ENCODE results near the gene CCDC24.

CCDC24 gene

DNA sequence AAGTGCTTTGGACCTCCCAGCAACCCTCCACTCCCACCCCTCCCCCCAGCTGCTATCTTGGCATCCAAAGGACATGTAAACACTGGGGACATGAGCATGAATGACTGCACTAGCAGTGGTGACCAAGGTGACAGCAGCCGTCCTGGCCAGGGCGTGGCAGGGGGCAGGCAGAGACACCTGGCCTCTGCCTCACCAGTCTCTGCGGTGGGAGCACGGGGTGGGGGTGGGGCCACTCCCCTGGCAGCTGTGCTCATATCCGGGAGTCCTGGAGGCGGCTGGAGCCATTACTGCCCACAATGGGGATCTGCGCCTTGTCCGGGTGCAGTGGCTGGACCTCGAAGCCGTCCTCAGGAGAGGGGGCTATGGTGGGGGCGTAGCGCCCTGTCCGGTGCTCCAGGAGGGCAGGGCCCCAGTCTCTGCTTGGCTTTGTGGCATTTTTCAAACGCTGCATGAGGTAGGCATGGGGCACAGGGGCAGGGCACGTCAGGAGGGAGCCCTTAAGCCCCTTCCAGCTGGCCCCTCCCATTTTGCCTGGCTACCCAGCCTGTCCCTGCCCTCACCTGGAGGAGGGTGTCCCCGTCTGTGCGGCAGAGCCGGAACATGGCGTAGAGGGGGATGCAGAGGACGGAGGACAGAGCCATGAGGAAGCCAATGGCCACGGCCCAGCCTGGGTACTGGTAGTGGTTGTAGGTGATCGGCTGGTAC is 6.0 kb downstream of the CCDC24 start:
- no peak for DNase-seq (ENCODE audit: low read depth in 2 of 2)

DNA sequence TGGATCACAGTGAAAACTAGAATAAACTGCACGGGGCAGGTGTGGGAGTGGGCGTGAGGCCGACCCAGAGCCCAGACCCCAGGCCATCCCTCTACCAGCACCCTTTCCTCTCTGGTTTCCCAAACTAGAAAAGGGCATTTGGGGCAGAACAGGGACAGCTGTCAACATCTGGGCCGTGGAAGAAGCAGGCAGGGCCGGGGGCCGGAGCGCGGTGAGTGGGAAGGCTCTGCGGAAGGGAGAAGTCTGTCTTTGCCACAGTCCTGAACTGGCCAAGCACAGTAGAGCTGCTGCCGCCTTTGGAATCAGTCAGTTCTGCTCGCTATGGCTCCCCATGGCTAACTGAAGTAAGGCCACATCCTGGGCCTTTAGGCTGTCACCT is 6.6 kb downstream of the CCDC24 start:
- DNase-seq (ENCODE audit: low read depth in 2 of 2), result no peak

DNA sequence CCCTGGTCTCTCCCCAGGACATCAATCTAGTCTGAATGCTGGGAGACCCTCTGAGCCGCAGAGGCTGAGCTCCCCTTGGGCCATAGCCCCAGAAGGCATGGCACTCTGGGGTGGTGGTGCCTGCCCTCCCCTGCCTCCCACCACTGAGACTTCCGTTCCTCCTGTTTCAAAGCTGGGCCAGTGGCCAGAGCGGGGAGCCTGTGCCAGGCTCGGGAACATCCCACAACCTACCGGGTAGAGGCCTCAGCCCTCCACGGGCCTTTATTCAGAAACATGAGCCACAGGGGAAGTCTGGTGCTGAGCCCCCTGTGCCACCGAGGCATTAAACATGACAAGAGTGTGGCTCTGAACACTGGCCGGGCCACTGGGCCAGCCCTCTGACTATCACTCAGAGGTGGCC is 8.1 kb downstream of the CCDC24 start:
- DNase-seq (ENCODE audit: low read depth in 2 of 2), result no peak

DNA sequence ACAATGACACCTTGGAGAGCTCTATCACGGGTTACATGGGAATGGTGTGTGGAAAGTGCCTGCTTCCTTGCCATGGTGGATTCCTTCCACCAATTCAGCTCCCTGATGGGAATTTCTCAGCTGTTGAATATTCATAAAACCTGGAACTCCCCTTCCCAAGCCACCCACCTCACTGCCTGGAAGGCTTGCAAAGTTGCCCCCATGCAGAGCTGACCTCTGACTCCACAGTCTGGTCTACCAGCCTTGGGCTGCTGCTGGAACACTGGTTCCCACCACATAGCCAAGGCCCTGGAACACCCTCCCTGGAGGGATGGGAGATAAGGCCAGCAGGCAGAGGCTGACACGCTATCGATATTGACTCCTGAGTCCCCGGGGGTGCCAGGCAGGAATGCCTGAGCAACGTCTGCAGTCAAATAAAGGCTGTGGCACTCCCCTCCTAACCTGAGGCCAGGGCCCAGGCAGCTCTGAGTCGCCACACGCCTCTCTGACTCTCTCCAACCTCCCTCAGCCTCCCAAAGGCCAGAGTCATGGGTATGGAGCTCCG is 8.8 kb downstream of the CCDC24 start:
- DNase-seq (ENCODE audit: low read depth in 2 of 2), result no peak

DNA sequence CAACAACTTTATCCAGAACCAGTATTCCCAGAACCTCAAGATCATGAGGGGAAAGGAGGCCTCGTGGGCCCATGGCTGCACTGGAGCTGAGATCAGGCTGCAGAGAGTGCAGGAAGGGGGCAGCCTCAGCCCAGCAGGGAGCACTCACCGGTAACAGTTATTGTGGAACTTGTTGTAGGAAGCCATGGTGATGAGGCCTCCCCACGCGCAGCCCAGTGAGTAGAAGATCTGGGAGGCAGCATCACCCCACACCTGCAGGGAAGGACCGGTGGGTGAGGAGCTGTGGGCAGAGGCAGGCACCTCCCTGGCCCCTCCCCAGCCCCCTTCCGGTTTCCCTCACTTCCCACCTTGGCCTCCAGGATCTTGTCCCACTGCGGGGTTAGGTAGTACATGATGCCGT is 10.8 kb downstream of the CCDC24 start:
- DNase-seq (ENCODE audit: low read depth in 2 of 2), result no peak

DNA sequence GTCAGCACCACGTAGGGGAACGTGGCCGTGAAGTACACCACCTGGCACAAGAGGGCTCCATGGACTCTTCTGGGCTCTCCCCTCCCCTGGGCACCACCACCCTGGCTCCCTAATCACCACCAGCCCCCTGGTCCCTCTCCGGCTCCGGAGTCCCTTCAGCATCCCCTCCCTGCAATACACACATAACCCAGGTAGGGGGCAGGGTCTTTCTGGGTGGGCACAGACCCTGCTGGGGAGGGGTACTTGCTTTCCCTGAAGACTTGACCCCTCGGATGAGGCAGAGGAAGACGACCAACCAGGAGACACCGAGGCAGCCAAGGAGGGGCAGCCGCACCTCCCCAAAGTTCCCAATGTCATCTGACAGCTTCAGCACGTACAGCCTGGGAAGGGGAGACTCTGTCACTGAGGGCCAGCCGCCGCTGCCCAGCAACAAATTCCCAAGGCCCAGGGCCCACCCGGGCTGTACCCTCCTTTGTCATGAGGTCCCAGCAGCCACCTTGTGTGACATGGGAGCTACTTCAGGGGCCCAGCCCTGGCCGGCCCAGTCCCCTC is 11.3 kb downstream of the CCDC24 start:
- no peak for DNase-seq (ENCODE audit: low read depth in 2 of 2)

DNA sequence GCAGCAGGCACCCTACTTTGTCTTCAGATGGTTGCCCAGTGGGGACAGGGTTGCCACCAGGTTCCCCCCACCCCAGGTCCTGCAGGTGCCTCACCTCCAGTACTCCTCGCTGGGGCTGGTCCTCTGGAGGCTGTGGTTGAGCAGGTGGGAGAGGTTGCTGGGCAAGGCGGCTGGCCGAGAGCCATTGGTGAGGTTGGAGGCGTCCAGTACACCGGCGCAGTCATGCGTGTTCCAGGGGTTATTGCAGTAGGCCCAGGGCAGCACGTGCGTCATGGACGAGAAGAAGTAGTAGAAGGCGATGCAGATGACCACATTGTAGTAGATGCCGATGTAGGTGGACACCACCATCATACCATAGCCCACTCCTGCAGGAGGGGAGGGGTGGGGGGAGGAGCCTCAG is 16.9 kb downstream of the CCDC24 start:
- no peak for DNase-seq (ENCODE audit: low read depth in 2 of 2)

DNA sequence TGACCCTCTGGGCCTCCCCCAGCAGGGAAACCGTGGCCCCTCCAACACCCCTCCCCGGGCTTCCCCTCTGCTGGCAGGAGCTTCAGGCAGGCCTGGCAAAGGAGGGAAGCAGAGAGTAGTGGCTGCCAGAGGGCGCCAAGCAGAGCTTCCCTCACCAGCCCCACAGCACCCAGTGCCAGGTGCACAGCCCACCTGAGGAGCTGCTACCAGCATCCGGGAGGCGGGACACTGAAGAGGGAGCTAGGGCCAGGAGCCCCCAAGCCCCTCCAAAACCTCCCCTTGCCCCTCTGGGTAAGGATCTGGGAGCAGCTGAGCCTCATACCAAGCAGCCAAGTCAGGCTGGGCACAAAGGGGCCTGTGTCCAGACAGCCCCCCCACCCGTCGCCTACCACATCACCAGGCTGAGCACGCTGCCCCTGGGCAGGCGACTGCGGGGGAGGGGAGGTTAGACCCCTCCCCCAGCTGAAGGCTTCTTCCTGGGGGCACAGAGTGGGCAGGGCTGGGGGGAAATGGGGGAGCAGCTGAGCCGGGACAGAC is 19.6 kb downstream of the CCDC24 start:
- DNase-seq (ENCODE audit: low read depth in 2 of 2), result no peak

DNA sequence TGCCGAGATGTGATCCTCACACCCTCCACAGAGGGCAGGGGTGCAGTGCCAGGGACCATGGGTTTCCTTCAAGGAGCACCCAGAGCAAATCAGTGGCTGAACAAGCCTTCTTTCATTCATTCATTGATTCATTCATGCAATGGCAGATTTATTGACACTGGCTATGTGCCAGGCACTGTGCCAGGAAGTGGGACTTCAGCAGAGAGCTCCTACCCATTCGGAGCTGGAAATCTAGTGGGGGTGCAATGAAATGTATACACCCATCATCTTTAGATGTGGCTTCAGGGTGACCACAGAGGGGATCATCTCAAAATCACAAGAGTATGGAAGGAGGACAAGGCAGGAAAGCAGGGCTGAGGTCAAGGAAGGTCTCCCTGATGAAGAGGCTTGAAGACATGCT is 21.0 kb downstream of the CCDC24 start:
- no peak for DNase-seq (ENCODE audit: low read depth in 2 of 2)

DNA sequence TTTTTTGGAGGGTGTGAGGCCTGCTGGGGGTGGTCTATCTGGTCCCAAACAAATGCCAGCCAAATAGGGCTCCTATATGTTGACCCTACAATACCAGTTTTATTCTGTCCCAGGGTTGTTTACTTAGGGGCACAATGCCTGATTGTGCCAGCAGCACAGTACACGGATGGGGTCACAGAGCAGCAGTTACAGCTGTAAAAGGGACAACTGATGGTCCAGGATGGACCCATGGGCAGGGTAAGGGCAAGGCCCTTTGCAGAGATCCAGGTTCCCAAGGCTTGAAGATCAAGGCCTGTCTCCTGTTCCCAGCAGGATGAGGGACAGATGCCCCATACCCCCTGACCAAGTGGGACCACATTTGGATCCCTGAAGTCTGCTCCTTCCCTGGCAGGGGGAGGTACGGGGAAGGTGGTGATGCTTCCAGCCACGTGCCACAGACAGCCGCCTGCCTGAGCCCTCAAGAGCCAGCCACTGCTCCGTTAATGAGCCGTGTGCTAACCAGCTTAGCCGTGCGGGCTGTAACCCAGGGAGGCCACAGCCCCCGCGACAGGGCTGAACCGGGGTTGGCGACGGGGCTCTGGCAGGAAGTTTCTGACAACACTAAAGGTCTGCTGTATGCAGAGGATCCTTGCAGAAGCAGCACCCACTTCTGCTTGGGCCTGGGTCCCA is 21.7 kb downstream of the CCDC24 start:
- no peak for DNase-seq (ENCODE audit: low read depth in 2 of 2)

DNA sequence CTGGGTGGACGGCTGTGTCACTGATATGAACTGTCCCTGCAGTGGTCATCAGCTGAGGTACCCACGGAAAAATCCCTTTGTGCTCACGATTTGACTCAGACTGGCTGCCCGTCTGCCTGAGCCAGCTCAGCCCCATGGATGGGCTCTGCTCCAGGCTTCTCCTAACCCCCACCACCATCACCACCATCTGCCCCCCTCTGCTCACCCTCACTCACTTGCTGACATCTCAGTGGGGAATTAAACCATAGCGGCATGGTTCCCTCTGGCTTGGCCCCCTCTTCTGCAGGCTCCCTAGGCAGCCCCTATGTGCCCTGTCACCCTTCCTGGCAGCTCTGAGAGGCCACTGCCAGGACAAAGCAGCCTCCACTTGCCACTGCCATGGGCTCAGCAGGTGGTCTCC is 22.6 kb downstream of the CCDC24 start:
- no peak for DNase-seq (ENCODE audit: low read depth in 2 of 2)

DNA sequence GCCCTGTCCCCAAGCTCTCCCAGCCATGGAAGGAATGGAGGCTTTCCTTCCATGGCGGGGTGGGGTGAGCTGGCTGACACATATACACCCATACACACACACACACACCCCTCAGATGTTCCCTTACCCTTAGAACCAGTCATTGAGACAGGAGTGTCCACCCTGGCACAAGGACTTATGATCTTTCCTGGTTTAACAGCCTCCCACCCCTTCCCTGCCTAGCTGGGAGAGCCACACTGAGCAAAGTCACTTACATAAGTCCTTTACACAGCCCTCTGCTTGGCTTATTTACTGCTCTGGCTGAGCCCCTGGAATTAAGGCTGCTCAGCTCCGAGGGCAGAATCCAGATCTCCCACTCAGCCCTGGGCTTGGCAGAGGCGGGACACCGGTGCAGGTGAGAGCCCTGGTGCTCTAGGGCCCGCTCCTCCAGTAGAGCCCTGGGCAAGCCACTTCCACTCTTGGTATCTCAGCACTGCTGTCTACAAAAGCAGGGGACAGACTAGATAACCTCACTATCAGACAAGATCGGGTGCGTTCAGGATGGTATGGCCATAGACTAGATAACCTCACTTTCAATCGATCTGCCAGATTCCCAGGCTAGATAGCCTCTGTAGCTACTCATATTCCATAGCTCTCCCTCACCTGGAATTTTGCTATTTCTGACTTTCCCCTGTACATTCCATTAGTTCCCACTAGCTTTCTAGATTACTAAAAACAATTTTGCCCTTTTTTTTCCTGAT is 23.1 kb downstream of the CCDC24 start:
- no peak for DNase-seq (ENCODE audit: low read depth in 2 of 2)

DNA sequence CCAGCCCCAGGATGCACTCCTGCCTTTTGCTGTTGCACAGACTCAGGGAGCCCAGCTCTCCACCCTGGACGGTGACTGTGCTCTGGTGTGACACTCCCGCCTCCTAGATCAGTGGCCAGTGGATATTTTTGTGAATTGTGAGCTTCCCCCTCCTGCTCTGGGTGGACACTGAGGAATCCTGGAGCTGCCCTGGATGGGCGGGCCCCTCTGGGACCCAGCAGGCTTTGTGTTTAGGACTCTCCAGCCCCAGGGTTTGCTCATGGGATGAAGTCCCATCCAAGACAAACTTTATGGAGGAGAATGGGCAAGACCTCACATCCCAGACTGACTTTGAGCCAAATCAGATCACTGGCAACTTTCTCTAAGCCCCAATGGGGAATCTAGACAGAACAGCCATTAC is 23.8 kb downstream of the CCDC24 start:
- no peak for DNase-seq (ENCODE audit: low read depth in 2 of 2)

DNA sequence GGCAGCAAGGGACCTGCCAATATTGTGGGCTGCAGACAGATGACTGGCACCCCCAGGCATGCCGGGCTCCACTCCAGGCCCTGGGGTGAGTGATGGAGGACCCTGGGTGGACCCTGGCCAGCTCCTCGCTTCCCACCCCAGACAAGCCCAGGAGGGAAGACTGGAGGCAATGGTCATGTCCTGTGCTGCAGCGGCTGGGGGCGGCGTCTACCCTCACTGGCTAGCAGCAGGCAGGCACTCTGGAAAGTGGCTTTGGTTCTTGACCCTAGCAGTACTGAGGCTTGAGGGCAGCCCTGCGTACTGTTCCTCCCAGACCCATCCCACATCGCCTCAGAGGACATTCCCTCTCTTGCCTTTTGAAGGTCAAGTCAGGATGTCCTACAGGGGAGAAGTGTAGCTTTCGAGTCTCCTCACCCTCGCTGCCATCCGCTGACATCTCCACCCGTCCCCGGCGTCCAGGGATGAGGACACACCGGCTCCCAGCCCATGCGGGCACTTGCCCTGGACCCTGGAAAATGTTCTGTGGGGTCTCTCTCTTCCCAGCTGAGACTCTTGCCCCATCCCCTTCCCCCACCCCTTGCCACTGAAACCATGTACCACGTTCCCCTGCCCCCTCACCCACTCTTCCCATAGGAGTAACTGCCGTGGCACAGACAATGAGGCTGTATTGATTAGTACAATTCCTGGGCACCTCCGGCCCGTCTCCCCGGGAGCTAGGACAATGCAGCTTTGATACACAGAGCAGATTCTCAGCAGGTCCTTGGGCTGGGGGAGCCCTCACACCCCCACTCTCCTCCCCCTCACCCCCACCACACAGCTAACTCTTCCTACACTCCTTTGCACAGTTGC is 24.9 kb downstream of the CCDC24 start:
- no peak for DNase-seq (ENCODE audit: low read depth in 2 of 2)

DNA sequence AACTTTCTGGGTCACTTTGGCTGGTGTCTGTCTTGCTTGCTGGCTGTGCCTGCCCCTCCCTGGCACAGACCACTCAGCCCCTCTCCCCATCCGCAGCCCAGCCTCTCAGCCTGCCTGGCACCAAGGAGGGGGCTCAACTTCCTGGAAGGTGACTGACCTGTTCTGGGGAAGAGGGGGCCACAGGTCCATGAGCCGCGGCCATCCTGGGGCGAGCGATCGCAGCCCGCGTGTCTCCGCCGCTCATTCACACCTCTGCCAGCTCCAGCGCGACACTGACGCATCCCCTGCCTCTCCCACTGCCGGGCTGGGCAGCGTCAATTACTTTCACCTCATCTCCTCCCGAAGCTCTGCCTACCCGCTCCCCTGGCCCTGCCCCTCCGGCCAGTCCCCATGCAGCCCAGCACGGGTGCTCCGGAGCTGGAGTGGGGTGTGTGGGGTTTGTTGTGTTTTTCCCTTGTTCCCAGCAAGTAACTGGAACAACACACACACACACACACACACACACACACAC is 25.5 kb downstream of the CCDC24 start:
- DNase-seq (ENCODE audit: low read depth in 2 of 2), result no peak

DNA sequence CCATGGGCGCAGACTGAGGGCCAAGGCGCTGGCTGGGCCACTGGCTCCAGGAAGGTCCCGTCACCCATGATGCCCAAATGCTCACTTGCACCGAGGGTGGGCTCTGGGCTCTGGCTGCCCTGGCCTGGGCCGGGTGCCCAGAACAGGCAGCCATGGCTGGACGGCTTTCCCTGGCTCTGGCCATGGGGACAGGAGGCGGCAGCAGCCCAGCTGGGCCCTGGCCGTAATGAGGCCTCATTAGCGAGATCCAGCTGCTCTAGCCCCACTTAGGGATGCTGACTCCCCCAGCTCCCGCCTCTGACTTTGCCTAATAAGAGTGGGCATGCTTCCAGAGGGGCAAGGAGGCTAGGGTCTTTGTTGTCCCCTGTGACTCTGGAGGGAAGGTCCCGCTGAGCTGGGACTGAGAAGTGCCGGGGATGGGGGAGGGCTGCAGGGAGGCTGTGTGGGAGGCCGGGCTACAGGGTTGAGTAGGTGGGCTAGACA is 28.1 kb downstream of the CCDC24 start:
- no peak for DNase-seq (ENCODE audit: low read depth in 2 of 2)

DNA sequence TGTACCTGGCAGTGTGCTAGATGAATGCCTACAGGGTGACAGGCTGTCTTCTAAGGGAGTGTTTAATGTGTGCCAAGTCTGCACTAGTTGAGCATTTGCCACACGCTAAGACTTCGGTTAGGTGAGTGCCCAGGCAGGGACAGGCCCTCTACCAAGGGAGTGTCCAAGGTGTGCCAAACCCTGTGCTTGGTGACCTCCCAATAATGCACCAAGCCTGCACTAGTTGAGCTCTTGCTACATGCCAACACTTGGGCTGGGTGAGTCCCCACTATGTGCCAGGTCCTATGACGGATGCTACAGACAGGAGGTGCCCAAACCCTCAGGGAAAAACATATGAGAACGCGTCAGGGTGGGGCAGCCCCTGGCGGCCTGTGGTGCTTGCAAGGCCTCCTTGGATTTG is 29.1 kb downstream of the CCDC24 start:
- DNase-seq (ENCODE audit: low read depth in 2 of 2), result no peak

DNA sequence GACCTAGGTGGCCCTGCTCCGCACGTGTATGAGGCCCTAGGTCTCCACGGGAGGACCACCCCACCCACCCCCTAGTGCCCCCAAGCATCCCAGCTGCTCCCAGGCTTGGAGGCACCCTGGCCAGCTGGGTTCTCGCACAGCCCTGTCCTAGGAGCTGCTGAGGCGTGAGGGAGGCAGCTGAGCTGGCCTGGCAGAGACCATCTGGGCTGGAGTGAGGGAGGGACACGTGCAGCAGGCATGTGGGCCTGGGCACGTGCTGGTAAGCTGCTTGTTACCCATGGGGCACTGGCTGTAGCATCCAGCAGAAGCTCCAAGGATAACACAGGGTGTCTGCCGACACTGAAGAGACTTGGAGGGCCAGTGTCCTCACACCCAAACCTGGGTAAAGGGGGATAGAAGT is 29.8 kb downstream of the CCDC24 start:
- DNase-seq (ENCODE audit: low read depth in 2 of 2), result no peak

DNA sequence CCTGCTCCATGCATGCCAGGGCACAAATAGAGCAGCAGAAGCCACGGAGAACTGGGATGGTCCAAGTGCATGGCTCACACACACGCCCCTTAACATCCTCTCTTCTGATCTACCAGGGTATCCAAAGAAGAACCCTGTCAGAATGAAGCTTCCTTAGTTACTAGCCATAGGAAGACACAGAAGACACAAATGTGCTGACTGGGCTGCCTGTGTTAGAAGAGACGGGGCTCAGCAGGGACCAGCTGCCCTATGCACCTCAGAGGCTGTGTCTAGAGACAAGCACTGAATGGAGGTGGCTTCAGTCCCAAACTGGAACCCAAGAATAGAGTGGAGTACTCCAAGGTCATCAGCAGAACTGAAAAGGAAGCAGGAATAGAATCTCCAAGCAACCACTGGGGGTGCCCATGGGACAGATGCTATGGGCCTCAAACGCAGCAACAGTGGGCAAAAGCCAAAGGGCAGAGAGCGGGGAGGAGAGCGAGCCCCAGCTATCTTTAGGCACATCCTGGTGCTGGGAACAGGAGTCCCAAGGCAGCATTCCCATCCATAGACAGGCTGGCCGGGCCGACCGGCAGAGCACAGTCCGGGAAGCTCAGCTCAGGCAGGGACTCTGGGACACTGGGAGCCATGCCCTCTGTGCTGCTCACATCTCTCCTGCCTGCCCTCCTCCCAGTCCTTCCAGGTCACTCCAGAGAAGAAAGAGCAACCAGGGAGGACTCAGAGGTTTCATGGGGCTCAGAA is 30.4 kb downstream of the CCDC24 start:
- DNase-seq (ENCODE audit: low read depth in 2 of 2), result no peak
